HG03064 (cell line): ENCODE data around the gene ATG7.
"Not testable (repeated sequence)": the region's sequence is repeated elsewhere in the genome, so short reads cannot be mapped to it uniquely, and the experiment has no call there.

Experiments
- ATAC-seq: cut with Tn5 transposase; IDR thresholded peaks from one replicate; pipeline ENCODE4 v1.9.1; 2021; ENCODE audit warnings: low read depth; ENCODE audit not compliant: unreplicated experiment

The ATG7 gene

GRCh38 chr3:11523572-11524101 is 251.4 kb downstream of the ATG7 start:
- ATAC-seq, result no peak

- not testable (repeated sequence) for ATAC-seq
Observed at GRCh38 chr3:11526121-11526520, 253.9 kb downstream of the ATG7 start.

GRCh38 chr3:11529281-11529680 is 257.1 kb downstream of the ATG7 start:
- no peak for ATAC-seq

GRCh38 chr3:11530153-11530721 is 258.0 kb downstream of the ATG7 start:
- no peak for ATAC-seq

- no peak for ATAC-seq
Observed at GRCh38 chr3:11532931-11533391, 260.8 kb downstream of the ATG7 start.

- no peak for ATAC-seq
Observed at GRCh38 chr3:11534011-11534792, 262.0 kb downstream of the ATG7 start.

GRCh38 chr3:11534793-11535101 is 262.6 kb downstream of the ATG7 start:
- no peak for ATAC-seq

- ATAC-seq, result no peak
Observed at GRCh38 chr3:11535243-11535960, 263.2 kb downstream of the ATG7 start.

GRCh38 chr3:11536132-11536935 is 264.1 kb downstream of the ATG7 start:
- no peak for ATAC-seq

- ATAC-seq, result no peak
Observed at GRCh38 chr3:11536936-11537612, 264.9 kb downstream of the ATG7 start.

GRCh38 chr3:11538581-11538980 is 266.4 kb downstream of the ATG7 start:
- no peak for ATAC-seq

GRCh38 chr3:11539218-11539617 is 267.0 kb downstream of the ATG7 start:
- ATAC-seq, result no peak

GRCh38 chr3:11539677-11540076 is 267.5 kb downstream of the ATG7 start:
- no peak for ATAC-seq

GRCh38 chr3:11541321-11542303 is 269.4 kb downstream of the ATG7 start:
- no peak for ATAC-seq

- no peak for ATAC-seq
Observed at GRCh38 chr3:11542551-11542950, 270.4 kb downstream of the ATG7 start.

- ATAC-seq, result no peak
Observed at GRCh38 chr3:11543141-11543947, 271.1 kb downstream of the ATG7 start.

GRCh38 chr3:11543948-11544387 is 271.8 kb downstream of the ATG7 start:
- no peak for ATAC-seq
